Endothelial cell of umbilical vein (primary cell): ENCODE measurements around the gene SLC25A23. TPM values are rescaled to one million over a fixed set of nuclear protein-coding genes. Genes with fewer than 3 reads are reported as not detected.

ENCODE experiments used
- BruUV-seq: library from RNA; stranded (reverse); fragments of 400-500 nt; replicated peaks from 2 replicates; lab custom pipeline; 2021; lab: Mats Ljungman, UMichigan
- CTCF ChIA-PET: fragments of 300-600, 350-600 bp; sonication (Branson Sonifier 250); formaldehyde crosslinking; loops from one replicate; lab custom pipeline; 2021; ENCODE audit warnings: antibody characterized with exemption, inconsistent platforms; lab: Charles Lee
- POLR2A ChIA-PET: fragments of 300-600, 350-600 bp; sonication (Branson Sonifier 250); formaldehyde crosslinking; loops from one replicate; lab custom pipeline; 2021; ENCODE audit warnings: antibody characterized with exemption, inconsistent platforms; lab: Charles Lee
- DNase-seq: peaks from one replicate; pipeline ENCODE4 v3.0.0-alpha.2; 2011; ENCODE audit warnings: low read depth, low spot score
- FAIRE-seq: peaks from 2 replicates; lab custom pipeline; 2011; peaks lifted over from hg19 to GRCh38; lab: Jason Lieb, UNC
- H2AFZ ChIP-seq: 2 replicates; pipeline ENCODE4 v1.6.0; 2012; ENCODE audit warnings: low read depth, low read length, control low read depth, inconsistent platforms
- H3K27ac ChIP-seq: 2 replicates; pipeline ENCODE4 v1.5.1; 2011; ENCODE audit warnings: low read depth, mild to moderate bottlenecking, control low read depth, low read length, moderate library complexity; ENCODE audit not compliant: insufficient read depth
- H3K27me3 ChIP-seq, 2 experiments: 2 replicates each; pipeline versions ENCODE4 v1.6.0 to v1.6.1; 2011; ENCODE audit warnings: low read length in 2 of 2, mixed read lengths in 1 of 2; ENCODE audit not compliant: control insufficient read depth in 2 of 2, insufficient read depth in 2 of 2
- H3K36me3 ChIP-seq, 2 experiments: 2 replicates in 1 of 2; 3 replicates in 1 of 2; pipeline ENCODE4 v1.5.1; 2011; ENCODE audit warnings: low read length in 2 of 2, mild to moderate bottlenecking in 1 of 2, moderate library complexity in 1 of 2; ENCODE audit not compliant: control insufficient read depth in 2 of 2, insufficient read depth in 2 of 2; ENCODE audit errors: extremely low read depth in 1 of 2
- H3K4me1 ChIP-seq: 3 replicates; pipeline ENCODE4 v1.5.1; 2011; ENCODE audit warnings: mild to moderate bottlenecking, low read length; ENCODE audit not compliant: control insufficient read depth, insufficient read depth; ENCODE audit errors: extremely low read depth
- H3K4me2 ChIP-seq: 2 replicates; pipeline ENCODE4 v1.6.1; 2011; ENCODE audit warnings: low read length, control low read depth, mixed read lengths; ENCODE audit not compliant: insufficient read depth
- H3K4me3 ChIP-seq, 3 experiments: fragments of 200-600 bp in 1 of 3; sonication (generic), shearing (Covaris generic) in 1 of 3; replicated peaks in 1 of 3; 2 replicates each; pipeline ENCODE4 v1.5.1; 2011 to 2016; ENCODE audit warnings: control low read depth in 3 of 3, low read length in 3 of 3, mild to moderate bottlenecking in 2 of 3, inconsistent platforms in 1 of 3, low read depth in 1 of 3, moderate library complexity in 1 of 3; ENCODE audit not compliant: insufficient read depth in 1 of 3
- H3K79me2 ChIP-seq: 2 replicates; pipeline ENCODE4 v1.6.0; 2012; ENCODE audit warnings: low read length, inconsistent platforms; ENCODE audit not compliant: control insufficient read depth, insufficient read depth
- H3K9ac ChIP-seq: replicated peaks from 2 replicates; pipeline ENCODE3; 2011; ENCODE audit warnings: low read length, control low read depth; ENCODE audit not compliant: insufficient read depth; ENCODE audit errors: extremely low read depth
- H3K9me1 ChIP-seq: replicated peaks from 3 replicates; pipeline ENCODE4 v1.6.0; 2011; ENCODE audit warnings: mild to moderate bottlenecking, low read length; ENCODE audit not compliant: control insufficient read depth, insufficient read depth; ENCODE audit errors: extremely low read depth
- H3K9me3 ChIP-seq: replicated peaks from 2 replicates; pipeline ENCODE4 v1.5.1; 2012; ENCODE audit warnings: low read length, inconsistent platforms; ENCODE audit not compliant: control insufficient read depth, insufficient read depth
- H4K20me1 ChIP-seq: replicated peaks from 2 replicates; pipeline ENCODE3; 2011; ENCODE audit warnings: mild to moderate bottlenecking, low read length; ENCODE audit not compliant: control insufficient read depth, insufficient read depth; ENCODE audit errors: extremely low read depth
- CTCF ChIP-seq, 2 donors: IDR thresholded peaks; 1 replicate in 1 of 2; 2 replicates in 1 of 2; pipeline ENCODE4 v1.5.1; 2011; ENCODE audit warnings: low read length in 2 of 2, mild to moderate bottlenecking in 2 of 2, moderate library complexity in 2 of 2, control low read depth in 1 of 2, inconsistent platforms in 1 of 2, low read depth in 1 of 2; ENCODE audit not compliant: insufficient read depth in 1 of 2; ENCODE audit errors: extremely low read depth in 1 of 2
- EZH2 ChIP-seq: IDR thresholded peaks from 2 replicates; pipeline ENCODE4 v1.6.1; 2012; ENCODE audit warnings: borderline replicate concordance, low read depth, mild to moderate bottlenecking, moderate library complexity, low read length, inconsistent platforms; ENCODE audit not compliant: severe bottlenecking
- FOS ChIP-seq: IDR thresholded peaks from 2 replicates; pipeline ENCODE4 v1.6.1; 2011; ENCODE audit warnings: mild to moderate bottlenecking, low read length, moderate library complexity, borderline replicate concordance; ENCODE audit not compliant: insufficient read depth
- GATA2 ChIP-seq: IDR thresholded peaks from 2 replicates; pipeline ENCODE4 v1.7.0; 2011; ENCODE audit warnings: low read depth, mild to moderate bottlenecking, moderate library complexity, mixed read lengths, low read length; ENCODE audit not compliant: insufficient read length, insufficient read depth
- JUN ChIP-seq: IDR thresholded peaks from 2 replicates; pipeline ENCODE4 v1.6.1; 2011; ENCODE audit warnings: borderline replicate concordance, low read depth; ENCODE audit not compliant: insufficient read length, insufficient read depth
- MYC ChIP-seq: IDR thresholded peaks from one replicate; pipeline ENCODE4 v1.6.1; 2011; ENCODE audit warnings: mild to moderate bottlenecking, low read depth, low read length
- POLR2A ChIP-seq: IDR thresholded peaks from 2 replicates; pipeline ENCODE4 v1.6.1; 2012; ENCODE audit warnings: low read depth, mild to moderate bottlenecking, control low read depth, low read length
- POLR2AphosphoS5 ChIP-seq: IDR thresholded peaks from 2 replicates; pipeline ENCODE4 v1.6.1; 2012; ENCODE audit warnings: low read depth, mild to moderate bottlenecking, control low read depth, low read length, moderate library complexity; ENCODE audit not compliant: insufficient read depth
- dilution Hi-C: fragments of 300-500 bp; cut with MboI; formaldehyde crosslinking; loops from one replicate; pipeline ENCODE4 v1.15.0; 2019; ENCODE audit warnings: low sequenced_read_pairs; ENCODE audit not compliant: extremely low pct_ligation_motif_present
- intact Hi-C: fragments of 100-400 bp; cut with micrococcal nuclease; formaldehyde crosslinking; loops from one replicate; pipeline ENCODE4 v1.10.0; 2022
- polyA plus RNA-seq, 4 experiments: library from polyadenylated mRNA; depleted of rRNA in 3 of 4; stranded (reverse) in 3 of 4; unstranded in 1 of 4; fragments of >200 nt; gene quantifications; 2 replicates each; pipeline versions ENCODE4 v1.2.1 to v1.2.3, GENCODE V29; 2011 to 2012; ENCODE audit warnings: missing spikeins in 1 of 4
- total RNA-seq: library from RNA; stranded (reverse); gene quantifications from 2 replicates; pipeline ENCODE4 v1.2.3, GENCODE V29; 2021
- TF ChIP-seq, protein P1 (sequence below): IDR thresholded peaks from 2 replicates; pipeline ENCODE4 v1.6.1; 2011; ENCODE audit not compliant: insufficient read depth, insufficient read length

Gene SLC25A23
- total and polyA plus RNA-seq, 2 donors (not counting 3 experiments of a cell fraction or from before 2014, with no cell fraction given), result 12.8 to 33.5 TPM

GRCh38 chr19:6450166-6450565, 9.4 kb downstream of the SLC25A23 start:
- Histone ChIP-seq H2AFZ (no peak overlapping the region), H3K36me3 (peaks cover 2 to 6% of the 10 kb centered on the region in 2 experiments), H3K4me1 (no peaks in the 10 kb centered on the region), H3K4me3 (no peak overlapping the region), H3K27me3 (no peaks in the 10 kb centered on the region), H3K4me2 (no peak overlapping the region), H3K9me1 (no peaks in the 10 kb centered on the region), H3K9me3 (no peaks in the 10 kb centered on the region), H3K79me2 (no peaks in the 10 kb centered on the region), H4K20me1 (no peaks in the 10 kb centered on the region), H3K9ac (no peak overlapping the region), H3K27ac (no peak overlapping the region)
- no TSS peak for BruUV-seq
- intact Hi-C loops, result no loop called here
- TF ChIP-seq CTCF (IDR thresholded peaks at IDR 0.05; ENCODE audit: extremely low read depth in 1 of 2, insufficient read depth in 1 of 2, low read depth in 1 of 2, low read length in 2 of 2) (no peak), MYC (no peak), JUN (no peak)
- TF ChIP-seq, protein P1, sequence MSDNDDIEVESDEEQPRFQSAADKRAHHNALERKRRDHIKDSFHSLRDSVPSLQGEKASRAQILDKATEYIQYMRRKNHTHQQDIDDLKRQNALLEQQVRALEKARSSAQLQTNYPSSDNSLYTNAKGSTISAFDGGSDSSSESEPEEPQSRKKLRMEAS, result no peak
- DNase-seq (no peak), FAIRE-seq (no peak)
- dilution Hi-C loops, result no loop called here
- ChIA-PET CTCF (no interaction called here), POLR2A (no interaction called here)

- Histone ChIP-seq H3K36me3 (no peaks in the 10 kb centered on the region), H3K9me1 (no peaks in the 10 kb centered on the region), H3K4me3 (no peak overlapping the region), H3K79me2 (no peaks in the 10 kb centered on the region), H3K9ac (no peak overlapping the region), H3K27ac (no peak overlapping the region), H3K4me2 (no peak overlapping the region), H2AFZ (no peak overlapping the region), H3K9me3 (no peaks in the 10 kb centered on the region), H3K4me1 (no peaks in the 10 kb centered on the region), H4K20me1 (no peaks in the 10 kb centered on the region), H3K27me3 (no peaks in the 10 kb centered on the region)
- ChIA-PET POLR2A (no interaction called here), CTCF (interaction anchor here (1.0 kb wide), 1 partner anchor 15 kb away, joined by 3 read pairs; no protein-coding TSS in a partner anchor)
- intact Hi-C loops (no loop called here), dilution Hi-C loops (no loop called here)
- no TSS peak for BruUV-seq
- DNase-seq, result no peak
- no peak for FAIRE-seq
- TF ChIP-seq POLR2AphosphoS5 (no peak), FOS (no peak), JUN (no peak), MYC (no peak), CTCF (IDR thresholded peaks at IDR 0.05; ENCODE audit: extremely low read depth in 1 of 2, insufficient read depth in 1 of 2, low read depth in 1 of 2, low read length in 2 of 2) (no peak), GATA2 (no peak), EZH2 (no peak), POLR2A (no peak)
- TF ChIP-seq, protein P1, result no peak
Measured at GRCh38 chr19:6448045-6448444, 11.5 kb downstream of the SLC25A23 start.
